ENCODE results near the gene MTMR10. TPM values are rescaled to one million over a fixed set of nuclear protein-coding genes. Genes with fewer than 3 reads are reported as not detected.

Gene MTMR10
- total RNA-seq, 1 donor from 2014 or later = 19.0 TPM

GRCh38 chr15:30901889-30902288 lies 89.5 kb downstream of the MTMR10 start:
- no peak overlapping the region for H3K4me3 ChIP-seq (ENCODE audit: low read depth, low read length)
- no peak for TF ChIP-seq CTCF (conservative IDR thresholded peaks at IDR 0.05; ENCODE audit: low read depth, low read length)

DNA sequence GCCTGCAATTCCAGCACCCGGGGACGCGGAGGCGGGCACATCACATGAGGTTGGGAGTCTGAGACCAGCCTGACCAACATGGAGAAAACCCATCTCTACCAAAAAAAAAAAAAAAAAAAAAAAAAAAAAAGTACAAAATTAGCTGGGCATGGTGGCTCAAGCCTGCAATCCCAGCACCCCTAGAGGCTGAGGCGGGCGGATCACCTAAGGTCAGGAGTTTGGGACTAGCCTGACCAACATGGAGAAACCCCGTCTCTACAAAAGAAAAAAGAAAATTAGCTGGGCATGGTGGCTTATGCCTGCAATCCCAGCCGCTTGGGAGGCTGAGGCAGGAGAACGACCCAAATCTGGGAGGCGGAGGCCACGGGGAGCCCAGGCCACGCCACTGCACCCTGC lies 95.2 kb downstream of the MTMR10 start:
- TF ChIP-seq CTCF (conservative IDR thresholded peaks at IDR 0.05; ENCODE audit: low read depth, low read length) = no peak
- DNase-seq (ENCODE audit: low read depth) = no peak
- no peak overlapping the region for H3K4me3 ChIP-seq (ENCODE audit: low read depth, low read length)

More at GRCh38 chr15:30901889-30902288, 89.5 kb downstream of the MTMR10 start:
- DNase-seq (ENCODE audit: low read depth) = no peak

DNA sequence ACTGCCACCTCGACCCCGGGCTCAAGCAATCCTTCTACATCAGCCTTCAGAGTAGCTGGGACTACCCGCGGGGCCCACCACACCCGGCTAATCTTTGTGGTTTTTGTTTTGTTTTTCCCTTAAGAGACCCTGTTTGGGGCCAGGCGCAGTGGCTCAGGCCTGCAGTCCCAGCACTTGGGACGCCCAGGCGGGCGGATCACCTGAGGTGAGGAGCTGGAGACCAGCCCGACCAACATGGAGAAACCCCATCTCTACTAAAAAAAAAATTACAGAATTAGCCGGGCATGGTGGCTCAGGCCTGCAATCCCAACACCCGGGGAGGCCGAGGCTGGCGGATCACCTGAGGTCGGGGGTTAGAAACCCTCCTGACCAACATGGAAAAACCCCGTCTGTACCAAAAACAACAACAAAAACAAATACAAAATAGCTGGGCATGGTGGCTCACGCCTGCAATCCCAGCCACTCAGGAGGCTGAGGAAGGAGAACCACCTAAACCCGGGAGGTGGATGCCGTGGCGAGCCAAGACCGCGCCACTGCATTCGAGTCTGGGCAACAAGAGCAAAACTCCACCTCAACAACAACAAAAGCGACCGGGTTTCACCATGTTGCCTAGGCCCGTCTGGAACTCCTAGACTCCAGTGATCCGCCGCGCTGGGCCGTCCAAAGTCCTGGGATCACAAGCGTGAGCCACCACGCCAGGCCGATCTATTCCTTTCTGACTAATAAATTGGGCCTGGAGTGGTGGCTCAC lies 95.8 kb downstream of the MTMR10 start:
- TF ChIP-seq CTCF (conservative IDR thresholded peaks at IDR 0.05; ENCODE audit: low read depth, low read length) = no peak
- no peak overlapping the region for H3K4me3 ChIP-seq (ENCODE audit: low read depth, low read length)

DNA sequence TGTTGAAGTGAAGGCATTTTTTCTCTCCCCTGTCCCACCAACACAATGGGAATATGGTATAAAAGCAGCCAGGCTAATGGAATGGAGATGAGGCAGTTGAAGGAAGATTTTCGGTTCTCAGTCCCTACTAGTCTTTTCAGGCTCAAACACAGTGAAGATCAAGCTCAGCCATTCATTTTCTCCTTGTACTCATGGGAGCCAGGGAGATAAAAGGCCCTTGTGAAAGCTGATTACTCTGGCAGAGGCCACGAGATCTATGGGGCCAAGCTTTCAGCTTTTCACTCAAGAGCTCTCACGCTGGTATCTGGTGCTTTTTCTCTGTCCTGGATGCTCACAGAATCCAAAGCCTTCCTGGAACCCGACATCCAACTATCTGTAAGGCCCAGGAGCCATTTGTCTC lies 102.2 kb downstream of the MTMR10 start:
- no peak overlapping the region for H3K4me3 ChIP-seq (ENCODE audit: low read depth, low read length)
- TF ChIP-seq CTCF (conservative IDR thresholded peaks at IDR 0.05; ENCODE audit: low read depth, low read length) = no peak

More for the DNA sequence above, 95.8 kb downstream of the MTMR10 start:
- DNase-seq (ENCODE audit: low read depth) = no peak

More for the DNA sequence above, 102.2 kb downstream of the MTMR10 start:
- no peak for DNase-seq (ENCODE audit: low read depth)

Other genes starting within 250 kb of the MTMR10 start
- gene FAN1, start 87.7 kb downstream of the MTMR10 start, total RNA-seq = 9.1 and 11.0 TPM in 2 replicates
- gene TRPM1, start 110.1 kb upstream of the MTMR10 start, total RNA-seq = not detected in 2 replicates